GM21717 (cell line): Measurements from ENCODE around the gene SPEM2.
"Not testable (repeated sequence)": the region's sequence is repeated elsewhere in the genome, so short reads cannot be mapped to it uniquely, and the experiment has no call there.

Experiments used
- ATAC-seq: cut with Tn5 transposase; IDR thresholded peaks from one replicate; pipeline ENCODE4 v1.9.1; 2021; ENCODE audit warnings: mild to moderate bottlenecking, moderate library complexity; ENCODE audit not compliant: unreplicated experiment

Gene SPEM2

DNA sequence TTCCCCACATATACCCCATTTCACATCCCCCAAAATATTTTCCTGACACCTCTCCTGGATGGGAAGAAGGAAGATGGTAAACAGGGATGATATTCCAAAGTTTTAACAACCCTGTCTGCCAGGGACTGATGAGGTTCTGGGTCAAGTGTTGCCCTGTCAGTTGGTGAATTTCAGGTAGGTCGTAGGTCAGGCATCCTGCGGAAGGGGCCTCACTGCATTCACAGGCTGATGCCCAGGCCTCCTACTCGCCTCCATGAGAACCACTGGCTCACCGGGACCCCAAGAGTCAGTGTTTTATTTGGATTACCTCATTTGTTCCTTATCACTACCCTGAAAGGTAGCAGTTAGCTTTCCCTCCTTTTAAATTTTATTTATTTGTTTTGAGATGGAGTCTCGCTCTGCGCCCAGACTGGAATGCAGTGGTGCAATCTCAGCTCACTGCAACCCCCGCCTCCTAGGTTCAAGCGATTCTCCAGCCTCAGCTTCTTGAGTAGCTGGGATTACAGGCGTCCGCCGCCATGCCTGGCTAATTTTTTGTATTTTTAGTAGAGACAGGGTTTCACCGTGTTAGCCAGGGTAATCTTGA, 43.5 kb downstream of the SPEM2 start:
- ATAC-seq: no peak

GRCh38 chr17:7469843-7470242, 44.4 kb downstream of the SPEM2 start:
- ATAC-seq: not testable (repeated sequence)

DNA sequence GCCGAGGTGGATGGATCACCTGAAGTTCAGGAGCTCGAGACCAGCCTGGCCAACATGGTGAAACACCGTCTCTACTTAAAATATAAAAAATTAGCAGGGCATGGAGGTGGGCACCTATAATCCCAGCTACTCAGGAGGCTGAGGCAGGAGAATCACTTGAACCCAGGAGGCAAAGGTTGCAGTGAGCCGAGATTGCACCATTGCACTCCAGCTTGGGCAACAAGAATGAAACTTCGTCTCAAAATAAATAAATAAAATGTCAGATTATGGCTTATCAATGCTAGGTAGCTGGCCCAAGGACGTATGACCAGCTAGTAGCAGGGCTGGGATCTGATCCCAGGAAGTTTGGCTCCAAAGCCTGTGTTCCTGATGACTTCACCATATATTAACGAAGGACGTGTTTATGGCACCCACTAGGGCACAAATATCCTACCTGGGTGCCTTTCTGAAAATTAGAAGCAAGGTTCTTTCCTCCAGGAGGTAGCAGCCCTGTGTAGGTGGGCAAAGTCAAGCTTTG, 45.1 kb downstream of the SPEM2 start:
- ATAC-seq: not testable (repeated sequence)

DNA sequence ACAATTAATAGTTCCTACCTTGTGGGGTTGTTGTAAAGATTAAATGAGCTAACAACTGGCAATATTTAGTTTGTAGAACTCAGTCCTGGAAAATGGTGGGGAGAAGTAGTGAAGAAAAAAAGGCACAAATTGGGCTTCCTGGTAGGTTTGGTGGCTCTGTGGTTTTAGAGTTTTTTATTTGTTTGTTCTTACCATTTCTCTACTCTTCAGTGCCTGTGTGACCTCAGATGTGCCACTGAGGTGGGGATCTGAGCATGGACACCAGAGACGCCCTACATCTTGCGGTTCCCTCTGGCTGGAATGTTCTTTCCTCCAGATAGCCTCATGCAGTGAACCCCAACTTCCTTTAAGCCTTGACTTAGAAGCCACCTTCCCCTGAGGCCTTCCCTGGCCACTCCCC, 46.3 kb downstream of the SPEM2 start:
- ATAC-seq: no peak

- not testable (repeated sequence) for ATAC-seq
Observed at GRCh38 chr17:7474767-7475166, 49.4 kb downstream of the SPEM2 start.

GRCh38 chr17:7475764-7476422, 50.5 kb downstream of the SPEM2 start:
- ATAC-seq: no peak

- ATAC-seq: no peak
Observed at GRCh38 chr17:7476494-7476893, 51.1 kb downstream of the SPEM2 start.

GRCh38 chr17:7476951-7477350, 51.5 kb downstream of the SPEM2 start:
- ATAC-seq: no peak
